GM12878 (cell line): ENCODE results near the gene CHRM1. TPM values are rescaled to one million over a fixed set of nuclear protein-coding genes. Genes with fewer than 3 reads are reported as not detected.

Experiments used
- ATAC-seq: fragments of 200-7000 bp; cut with Tn5 transposase; 3 replicates; pipeline ENCODE4 v1.9.1; 2020; ENCODE audit warnings: mild to moderate bottlenecking, moderate library complexity
- BruUV-seq: library from RNA; stranded (reverse); fragments of 400-500 nt; replicated peaks from 2 replicates; lab custom pipeline; 2021; lab: Mats Ljungman, UMichigan
- CTCF ChIA-PET: fragments of 300-600 bp; sonication (Branson Sonifier 250); formaldehyde crosslinking; extraction: SDS; loops from one replicate; lab custom pipeline; 2021; ENCODE audit warnings: inconsistent platforms; lab: Yijun Ruan, JAX
- POLR2A ChIA-PET: fragments of 350-600 bp; formaldehyde crosslinking; extraction: SDS; loops from one replicate; lab custom pipeline; 2021; ENCODE audit warnings: inconsistent platforms; lab: Charles Lee
- RAD21 ChIA-PET: fragments of 300-600 bp; sonication (Branson Sonifier 250); formaldehyde crosslinking; loops from one replicate; lab custom pipeline; 2023; ENCODE audit warnings: antibody characterized with exemption; ENCODE audit not compliant: unreplicated experiment; lab: Charles Lee
- SMC1A ChIA-PET: fragments of 300-600 bp; sonication (Branson Sonifier 250); formaldehyde crosslinking; loops from one replicate; lab custom pipeline; 2023; ENCODE audit not compliant: unreplicated experiment, uncharacterized antibody; lab: Charles Lee
- DNase-seq: peaks from one replicate; pipeline ENCODE4 v3.0.0-alpha.2; 2011; ENCODE audit warnings: low read depth, low spot score
- FAIRE-seq: peaks from 3 replicates; lab custom pipeline; 2011; peaks lifted over from hg19 to GRCh38; lab: Jason Lieb, UNC
- H2AFZ ChIP-seq: 2 replicates; pipeline ENCODE4 v1.6.0; 2011; ENCODE audit warnings: low read depth, low read length, control low read depth; ENCODE audit not compliant: control insufficient read depth
- H3K27ac ChIP-seq: 2 replicates; pipeline ENCODE4 v1.5.1; 2011; ENCODE audit warnings: control low read depth; ENCODE audit not compliant: control insufficient read depth, insufficient read depth
- H3K27me3 ChIP-seq, 2 experiments: replicated peaks in 1 of 2; 2 replicates each; pipeline versions ENCODE4 v1.6.0 to v1.6.1; 2011; ENCODE audit warnings: low read length in 1 of 2; ENCODE audit not compliant: control insufficient read depth in 2 of 2, insufficient read depth in 2 of 2
- H3K36me3 ChIP-seq, 2 experiments: 2 replicates each; pipeline ENCODE4 v1.5.1; 2011; ENCODE audit warnings: low read length in 1 of 2; ENCODE audit not compliant: control insufficient read depth in 2 of 2, insufficient read depth in 2 of 2
- H3K4me1 ChIP-seq: 2 replicates; pipeline ENCODE4 v1.6.1; 2011; ENCODE audit warnings: mild to moderate bottlenecking, low read length, moderate library complexity, mixed read lengths; ENCODE audit not compliant: control insufficient read depth, insufficient read depth
- H3K4me2 ChIP-seq: 2 replicates; pipeline ENCODE4 v1.6.0; 2011; ENCODE audit warnings: control low read depth; ENCODE audit not compliant: control insufficient read depth, insufficient read depth
- H3K4me3 ChIP-seq: fragments of 200-600 bp; sonication (generic); 2 replicates; pipeline ENCODE4 v1.5.1; 2016
- H3K79me2 ChIP-seq: 2 replicates; pipeline ENCODE4 v1.6.0; 2011; ENCODE audit warnings: low read length; ENCODE audit not compliant: control insufficient read depth, insufficient read depth
- H3K9ac ChIP-seq: 2 replicates; pipeline ENCODE4 v1.8.0; 2011; ENCODE audit warnings: low read length, control low read depth, mixed read lengths; ENCODE audit not compliant: control insufficient read depth, insufficient read depth
- H3K9me3 ChIP-seq: replicated peaks from 3 replicates; pipeline ENCODE4 v1.5.1; 2011; ENCODE audit warnings: mild to moderate bottlenecking, low read length; ENCODE audit not compliant: control insufficient read depth, insufficient read depth
- H4K20me1 ChIP-seq: 2 replicates; pipeline ENCODE4 v1.6.0; 2011; ENCODE audit not compliant: control insufficient read depth, insufficient read depth
- BACH1 ChIP-seq: fragments of 450-650 bp; IDR thresholded peaks from 2 replicates; pipeline ENCODE4 v1.6.1; 2017; ENCODE audit warnings: mild to moderate bottlenecking, borderline replicate concordance
- BMI1 ChIP-seq: fragments of 450-650 bp; IDR thresholded peaks from 2 replicates; pipeline ENCODE4 v1.6.1; 2016; ENCODE audit warnings: mild to moderate bottlenecking, moderate library complexity, borderline replicate concordance
- FOS ChIP-seq: IDR thresholded peaks from 3 replicates; pipeline ENCODE4 v1.6.1; 2011; ENCODE audit warnings: borderline replicate concordance; ENCODE audit not compliant: insufficient read length; ENCODE audit errors: extremely low read depth
- HCFC1 ChIP-seq: fragments of 150-350 bp; IDR thresholded peaks from 2 replicates; pipeline ENCODE4 v1.6.1; 2014; ENCODE audit warnings: low read length
- IKZF2 ChIP-seq, 2 experiments: fragments of 450-650 bp; IDR thresholded peaks; 2 replicates each; pipeline ENCODE4 v1.6.1; 2017; ENCODE audit warnings: mild to moderate bottlenecking in 2 of 2, moderate library complexity in 2 of 2
- KLF5 ChIP-seq: fragments of 450-650 bp; IDR thresholded peaks from 2 replicates; pipeline ENCODE4 v1.6.1; 2014; ENCODE audit warnings: mild to moderate bottlenecking; ENCODE audit not compliant: partially characterized antibody
- MXI1 ChIP-seq: fragments of 150-350 bp; IDR thresholded peaks from 2 replicates; pipeline ENCODE4 v1.6.1; 2011; ENCODE audit warnings: low read depth, mild to moderate bottlenecking, inconsistent platforms, low read length, improper control_type of control experiment
- NBN ChIP-seq: fragments of 450-650 bp; IDR thresholded peaks from 2 replicates; pipeline ENCODE4 v1.6.1; 2016
- RUNX3 ChIP-seq: IDR thresholded peaks from 2 replicates; pipeline ENCODE4 v1.6.1; 2012; ENCODE audit warnings: low read length, inconsistent platforms
- SREBF2 ChIP-seq: IDR thresholded peaks from 2 replicates; pipeline ENCODE4 v1.6.1; 2012; ENCODE audit warnings: mild to moderate bottlenecking, low read length
- STAT3 ChIP-seq: IDR thresholded peaks from 2 replicates; pipeline ENCODE4 v1.6.1; 2011; ENCODE audit warnings: low read depth, low read length, improper control_type of control experiment
- TAF1 ChIP-seq: IDR thresholded peaks from 2 replicates; pipeline ENCODE4 v1.6.1; 2011; ENCODE audit warnings: mild to moderate bottlenecking, low read depth, low read length, borderline replicate concordance
- TARDBP ChIP-seq: IDR thresholded peaks from 2 replicates; pipeline ENCODE4 v1.6.1; 2016; ENCODE audit warnings: borderline replicate concordance
- ZBED1 ChIP-seq: IDR thresholded peaks from 2 replicates; pipeline ENCODE4 v1.6.1; 2016; ENCODE audit warnings: borderline replicate concordance
- ZNF622 ChIP-seq: fragments of 450-650 bp; IDR thresholded peaks from 2 replicates; pipeline ENCODE4 v1.6.1; 2017; ENCODE audit warnings: mild to moderate bottlenecking, inconsistent platforms
- WGBS: methylation state at CpG from one replicate; pipeline ENCODE4 v1.1.6; 2016; ENCODE audit warnings: low lambda C conversion rate; ENCODE audit not compliant: insufficient replicate concordance, insufficient coverage; ENCODE audit errors: missing lambda C conversion rate; 5-methylcytosine and 5-hydroxymethylcytosine counted together
- in situ Hi-C: fragments of 300-500 bp; cut with MboI; formaldehyde crosslinking; loops from 9 replicates; pipeline ENCODE4 v1.14.3; 2018; ENCODE audit warnings: mixed read lengths
- intact Hi-C: fragments of 100-400 bp; cut with micrococcal nuclease; formaldehyde crosslinking; loops from one replicate; pipeline ENCODE4 v1.14.2; 2022; ENCODE audit not compliant: unreplicated experiment
- polyA plus RNA-seq, 11 experiments: library from polyadenylated mRNA; depleted of rRNA in 4 of 11; unstranded in 6 of 11; stranded (reverse) in 5 of 11; fragments of >200 nt; fragmentation: Nextera tagmentation in 4 of 11; fragmentation: Illumina TruSeq in 1 of 11; extraction: Ambion mirVana in 4 of 11; extraction: Trizol in 1 of 11; gene quantifications; 1 replicate in 1 of 11; 2 replicates in 10 of 11; pipeline versions ENCODE4 v1.2.1 to v1.2.3, GENCODE V29; 2011 to 2016; ENCODE audit warnings: inconsistent platforms in 2 of 11, missing spikeins in 2 of 11, low read depth in 1 of 11
- total RNA-seq, 4 experiments: library from RNA; depleted of rRNA in 3 of 4; stranded (reverse); fragments of >200 nt in 3 of 4; fragmentation: Illumina TruSeq in 1 of 4; extraction: Trizol in 1 of 4; gene quantifications; 2 replicates each; pipeline versions ENCODE4 v1.2.1 to v1.2.3, GENCODE V29; 2013 to 2021
- TF ChIP-seq, protein P1 (sequence below): fragments of 450-650 bp; IDR thresholded peaks from 2 replicates; pipeline ENCODE4 v1.6.1; 2016; ENCODE audit warnings: mild to moderate bottlenecking
- TF ChIP-seq, protein P2 (sequence below): fragments of 150-350 bp; IDR thresholded peaks from 2 replicates; pipeline ENCODE4 v1.6.1; 2014; ENCODE audit warnings: mild to moderate bottlenecking, low read depth, low read length
- TF ChIP-seq, protein P3 (sequence below): fragments of 450-650 bp; IDR thresholded peaks from 2 replicates; pipeline ENCODE4 v1.6.1; 2017; ENCODE audit warnings: low read depth, mild to moderate bottlenecking, moderate library complexity
- TF ChIP-seq, protein P4 (sequence below): fragments of 450-650 bp; formaldehyde crosslinking; IDR thresholded peaks from 2 replicates; pipeline ENCODE4 v1.4.0; 2022; ENCODE audit warnings: mild to moderate bottlenecking, moderate library complexity

The CHRM1 gene
- total and polyA plus RNA-seq, 10 of the 15 experiments (the other 5 are each of a cell fraction or from before 2014, with no cell fraction given): not detected

DNA sequence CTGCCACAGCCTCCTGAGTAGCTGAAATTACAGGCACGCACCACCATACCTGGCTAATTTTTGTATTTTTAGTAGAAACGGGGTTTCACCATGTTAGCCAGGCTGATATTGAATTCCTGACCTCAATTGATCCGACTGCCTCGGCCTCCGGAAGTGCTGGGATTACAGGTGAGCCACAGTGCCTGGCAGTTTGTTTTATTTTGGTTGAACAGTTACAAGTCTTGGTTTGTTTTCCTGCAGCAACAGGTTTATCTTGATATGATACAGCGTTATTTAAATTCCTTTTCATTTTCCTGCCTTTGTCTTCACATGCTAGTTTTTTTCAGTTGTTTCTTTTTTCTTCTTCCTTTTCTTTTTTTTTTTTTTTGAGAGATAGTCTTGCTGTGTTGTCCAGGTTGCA, 44.5 kb downstream of the CHRM1 start:
- ChIA-PET POLR2A (interaction anchor here (1.2 kb wide), 1 partner anchor 147 kb away, joined by 3 read pairs; no protein-coding TSS in a partner anchor), RAD21 (no interaction called here), CTCF (interaction anchor here (0.6 to 5.4 kb wide), 3 partner anchors 14 to 335 kb away, joined by 3 to 31 read pairs (median 3); no protein-coding TSS in a partner anchor), SMC1A (no interaction called here)
- H3K79me2 ChIP-seq: peaks cover 19% of the 10 kb centered on the region
- FAIRE-seq (no peak), DNase-seq (no peak), ATAC-seq (no peak)
- H3K27ac ChIP-seq: no peak overlapping the region
- H3K9ac ChIP-seq: no peak overlapping the region
- no peak overlapping the region for H3K4me3 ChIP-seq
- H4K20me1 ChIP-seq: no peaks in the 10 kb centered on the region
- no peak overlapping the region for H3K4me2 ChIP-seq
- BruUV-seq: no TSS peak
- H3K27me3 ChIP-seq: no peaks in the 10 kb centered on the region
- in situ Hi-C loops (no loop called here), intact Hi-C loops (no loop called here)
- TF ChIP-seq HCFC1 (no peak), BMI1 (no peak), ZNF622 (no peak), FOS (no peak), BACH1 (no peak), MXI1 (no peak), ZBED1 (no peak), KLF5 (no peak), RUNX3 (no peak), TARDBP (no peak), NBN (no peak), IKZF2 (IDR thresholded peaks at IDR 0.05) (no peak), SREBF2 (no peak), TAF1 (no peak), STAT3 (no peak)
- TF ChIP-seq, protein P1, sequence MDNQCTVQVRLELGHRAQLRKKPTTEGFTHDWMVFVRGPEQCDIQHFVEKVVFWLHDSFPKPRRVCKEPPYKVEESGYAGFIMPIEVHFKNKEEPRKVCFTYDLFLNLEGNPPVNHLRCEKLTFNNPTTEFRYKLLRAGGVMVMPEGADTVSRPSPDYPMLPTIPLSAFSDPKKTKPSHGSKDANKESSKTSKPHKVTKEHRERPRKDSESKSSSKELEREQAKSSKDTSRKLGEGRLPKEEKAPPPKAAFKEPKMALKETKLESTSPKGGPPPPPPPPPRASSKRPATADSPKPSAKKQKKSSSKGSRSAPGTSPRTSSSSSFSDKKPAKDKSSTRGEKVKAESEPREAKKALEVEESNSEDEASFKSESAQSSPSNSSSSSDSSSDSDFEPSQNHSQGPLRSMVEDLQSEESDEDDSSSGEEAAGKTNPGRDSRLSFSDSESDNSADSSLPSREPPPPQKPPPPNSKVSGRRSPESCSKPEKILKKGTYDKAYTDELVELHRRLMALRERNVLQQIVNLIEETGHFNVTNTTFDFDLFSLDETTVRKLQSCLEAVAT: no peak
- TF ChIP-seq, protein P2, sequence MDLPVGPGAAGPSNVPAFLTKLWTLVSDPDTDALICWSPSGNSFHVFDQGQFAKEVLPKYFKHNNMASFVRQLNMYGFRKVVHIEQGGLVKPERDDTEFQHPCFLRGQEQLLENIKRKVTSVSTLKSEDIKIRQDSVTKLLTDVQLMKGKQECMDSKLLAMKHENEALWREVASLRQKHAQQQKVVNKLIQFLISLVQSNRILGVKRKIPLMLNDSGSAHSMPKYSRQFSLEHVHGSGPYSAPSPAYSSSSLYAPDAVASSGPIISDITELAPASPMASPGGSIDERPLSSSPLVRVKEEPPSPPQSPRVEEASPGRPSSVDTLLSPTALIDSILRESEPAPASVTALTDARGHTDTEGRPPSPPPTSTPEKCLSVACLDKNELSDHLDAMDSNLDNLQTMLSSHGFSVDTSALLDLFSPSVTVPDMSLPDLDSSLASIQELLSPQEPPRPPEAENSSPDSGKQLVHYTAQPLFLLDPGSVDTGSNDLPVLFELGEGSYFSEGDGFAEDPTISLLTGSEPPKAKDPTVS: no peak
- TF ChIP-seq, protein P3, sequence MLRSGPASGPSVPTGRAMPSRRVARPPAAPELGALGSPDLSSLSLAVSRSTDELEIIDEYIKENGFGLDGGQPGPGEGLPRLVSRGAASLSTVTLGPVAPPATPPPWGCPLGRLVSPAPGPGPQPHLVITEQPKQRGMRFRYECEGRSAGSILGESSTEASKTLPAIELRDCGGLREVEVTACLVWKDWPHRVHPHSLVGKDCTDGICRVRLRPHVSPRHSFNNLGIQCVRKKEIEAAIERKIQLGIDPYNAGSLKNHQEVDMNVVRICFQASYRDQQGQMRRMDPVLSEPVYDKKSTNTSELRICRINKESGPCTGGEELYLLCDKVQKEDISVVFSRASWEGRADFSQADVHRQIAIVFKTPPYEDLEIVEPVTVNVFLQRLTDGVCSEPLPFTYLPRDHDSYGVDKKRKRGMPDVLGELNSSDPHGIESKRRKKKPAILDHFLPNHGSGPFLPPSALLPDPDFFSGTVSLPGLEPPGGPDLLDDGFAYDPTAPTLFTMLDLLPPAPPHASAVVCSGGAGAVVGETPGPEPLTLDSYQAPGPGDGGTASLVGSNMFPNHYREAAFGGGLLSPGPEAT: no peak
- TF ChIP-seq, protein P4, sequence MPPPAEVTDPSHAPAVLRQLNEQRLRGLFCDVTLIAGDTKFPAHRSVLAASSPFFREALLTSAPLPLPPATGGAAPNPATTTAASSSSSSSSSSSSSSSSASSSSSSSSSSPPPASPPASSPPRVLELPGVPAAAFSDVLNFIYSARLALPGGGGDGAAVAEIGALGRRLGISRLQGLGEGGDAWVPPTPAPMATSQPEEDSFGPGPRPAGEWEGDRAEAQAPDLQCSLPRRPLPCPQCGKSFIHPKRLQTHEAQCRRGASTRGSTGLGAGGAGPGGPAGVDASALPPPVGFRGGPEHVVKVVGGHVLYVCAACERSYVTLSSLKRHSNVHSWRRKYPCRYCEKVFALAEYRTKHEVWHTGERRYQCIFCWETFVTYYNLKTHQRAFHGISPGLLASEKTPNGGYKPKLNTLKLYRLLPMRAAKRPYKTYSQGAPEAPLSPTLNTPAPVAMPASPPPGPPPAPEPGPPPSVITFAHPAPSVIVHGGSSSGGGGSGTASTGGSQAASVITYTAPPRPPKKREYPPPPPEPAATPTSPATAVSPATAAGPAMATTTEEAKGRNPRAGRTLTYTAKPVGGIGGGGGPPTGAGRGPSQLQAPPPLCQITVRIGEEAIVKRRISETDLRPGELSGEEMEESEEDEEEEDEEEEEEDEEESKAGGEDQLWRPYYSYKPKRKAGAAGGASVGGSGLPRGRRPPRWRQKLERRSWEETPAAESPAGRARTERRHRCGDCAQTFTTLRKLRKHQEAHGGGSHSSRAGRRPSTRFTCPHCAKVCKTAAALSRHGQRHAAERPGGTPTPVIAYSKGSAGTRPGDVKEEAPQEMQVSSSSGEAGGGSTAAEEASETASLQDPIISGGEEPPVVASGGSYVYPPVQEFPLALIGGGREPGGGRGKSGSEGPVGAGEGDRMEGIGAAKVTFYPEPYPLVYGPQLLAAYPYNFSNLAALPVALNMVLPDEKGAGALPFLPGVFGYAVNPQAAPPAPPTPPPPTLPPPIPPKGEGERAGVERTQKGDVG (CRISPR knock-in tag): no peak
- H2AFZ ChIP-seq: no peak overlapping the region
- H3K36me3 ChIP-seq: peaks cover 6 to 7% of the 10 kb centered on the region in 2 experiments
- no peaks in the 10 kb centered on the region for H3K9me3 ChIP-seq
- WGBS: 99% methylated on average over 6 of the region's 6 CpGs
- peaks cover 12% of the 10 kb centered on the region for H3K4me1 ChIP-seq
